Uterus (tissue), 2 donors: Measurements from ENCODE around the gene PRKAR1B.

Source experiments
- POLR2A ChIP-seq, 2 donors: fragments of 450-650 bp; IDR thresholded peaks; one replicate each; pipeline ENCODE4 v1.6.1; 2016; ENCODE audit warnings: antibody characterized with exemption in 2 of 2, mild to moderate bottlenecking in 1 of 2, moderate library complexity in 1 of 2
- TF ChIP-seq, protein P1 (sequence below), 4 experiments: fragments of 200-600 bp in 2 of 4; fragments of 450-650 bp in 2 of 4; sonication (generic) in 2 of 4; IDR thresholded peaks; one replicate each; pipeline ENCODE4 v1.5.1; 2016 to 2019; ENCODE audit warnings: antibody characterized with exemption in 4 of 4, mild to moderate bottlenecking in 2 of 4, moderate library complexity in 1 of 4

DNA sequence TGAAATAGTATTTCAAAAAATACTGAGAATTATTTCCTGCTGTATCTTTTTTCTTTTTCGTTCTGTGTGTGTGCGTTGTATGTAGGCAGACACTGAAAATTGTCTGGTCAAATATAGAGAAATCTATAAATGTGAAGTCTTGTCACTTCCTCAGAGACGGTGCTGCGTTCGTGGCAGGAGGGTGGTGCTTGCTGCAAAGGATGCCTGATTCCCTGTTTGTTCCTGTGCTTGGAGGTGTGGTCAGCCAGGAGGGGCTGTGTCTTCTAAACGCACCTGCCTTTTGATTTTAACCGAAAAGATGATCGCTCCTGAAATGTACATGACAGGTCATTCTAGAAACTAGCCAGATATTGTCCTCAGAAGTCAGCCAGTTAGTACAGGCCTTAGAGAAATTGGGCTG, 32.5 kb upstream of the PRKAR1B start:
- TF ChIP-seq, protein P1, sequence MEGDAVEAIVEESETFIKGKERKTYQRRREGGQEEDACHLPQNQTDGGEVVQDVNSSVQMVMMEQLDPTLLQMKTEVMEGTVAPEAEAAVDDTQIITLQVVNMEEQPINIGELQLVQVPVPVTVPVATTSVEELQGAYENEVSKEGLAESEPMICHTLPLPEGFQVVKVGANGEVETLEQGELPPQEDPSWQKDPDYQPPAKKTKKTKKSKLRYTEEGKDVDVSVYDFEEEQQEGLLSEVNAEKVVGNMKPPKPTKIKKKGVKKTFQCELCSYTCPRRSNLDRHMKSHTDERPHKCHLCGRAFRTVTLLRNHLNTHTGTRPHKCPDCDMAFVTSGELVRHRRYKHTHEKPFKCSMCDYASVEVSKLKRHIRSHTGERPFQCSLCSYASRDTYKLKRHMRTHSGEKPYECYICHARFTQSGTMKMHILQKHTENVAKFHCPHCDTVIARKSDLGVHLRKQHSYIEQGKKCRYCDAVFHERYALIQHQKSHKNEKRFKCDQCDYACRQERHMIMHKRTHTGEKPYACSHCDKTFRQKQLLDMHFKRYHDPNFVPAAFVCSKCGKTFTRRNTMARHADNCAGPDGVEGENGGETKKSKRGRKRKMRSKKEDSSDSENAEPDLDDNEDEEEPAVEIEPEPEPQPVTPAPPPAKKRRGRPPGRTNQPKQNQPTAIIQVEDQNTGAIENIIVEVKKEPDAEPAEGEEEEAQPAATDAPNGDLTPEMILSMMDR (IDR thresholded peaks at IDR 0.05), result no peak
- TF ChIP-seq POLR2A (IDR thresholded peaks at IDR 0.05), result no peak
